Measurements from ENCODE around the gene RAB20. TPM values are rescaled to one million over a fixed set of nuclear protein-coding genes. Genes with fewer than 3 reads are reported as not detected.

The RAB20 gene
- total and polyA plus RNA-seq, 10 of the 15 experiments (the other 5 are each of a cell fraction or from before 2014, with no cell fraction given) = 0.48 to 33.1 (median 9.6) TPM

- in situ Hi-C loops (cut with MboI) = no loop called here
- no peaks in the 10 kb centered on the region for H3K36me3 ChIP-seq (ENCODE audit: control insufficient read depth in 2 of 2, insufficient read depth in 2 of 2, low read length in 1 of 2)
- ChIA-PET SMC1A (ENCODE audit: uncharacterized antibody, unreplicated experiment) (interaction anchor here (1.1 kb wide), 2 partner anchors 14 to 109 kb away, joined by 3 to 4 read pairs; no protein-coding TSS in a partner anchor), CTCF (interaction anchor here (2.2 kb wide), 1 partner anchor 28 kb away, joined by 7 read pairs; no protein-coding TSS in a partner anchor), RAD21 (ENCODE audit: unreplicated experiment) (no interaction called here), POLR2A (no interaction called here)
- no peak overlapping the region for H2AFZ ChIP-seq (ENCODE audit: control insufficient read depth, low read depth, low read length)
- peaks cover 2% of the 10 kb centered on the region; the same call in 1 of the 2 replicates for H3K4me1 ChIP-seq (ENCODE audit: control insufficient read depth, insufficient read depth, low read length)
- 51% methylated on average over 2 of the region's 2 CpGs for WGBS (ENCODE audit: insufficient coverage, insufficient replicate concordance, low lambda C conversion rate, missing lambda C conversion rate)
- intact Hi-C loops (cut with micrococcal nuclease; ENCODE audit: unreplicated experiment) = loop anchor here (2.0 to 10.0 kb wide), 2 partner anchors 108 to 430 kb away; no protein-coding TSS in a partner anchor
- no peak overlapping the region for H3K4me3 ChIP-seq
- no peak overlapping the region for H3K4me2 ChIP-seq (ENCODE audit: control insufficient read depth, insufficient read depth)
- no peak overlapping the region for H3K27ac ChIP-seq (ENCODE audit: control insufficient read depth, insufficient read depth)
- H3K9ac ChIP-seq (ENCODE audit: control insufficient read depth, insufficient read depth, low read length) = no peak overlapping the region
- FAIRE-seq (no peak), DNase-seq (ENCODE audit: low read depth, low spot score) (no peak), ATAC-seq (no peak)
- H3K27me3 ChIP-seq (replicated peaks in 1 of 2; ENCODE audit: control insufficient read depth in 2 of 2, insufficient read depth in 2 of 2, low read length in 1 of 2) = no peaks in the 10 kb centered on the region
- no TSS peak for BruUV-seq (replicated peaks)
- no peaks in the 10 kb centered on the region for H4K20me1 ChIP-seq (ENCODE audit: control insufficient read depth, insufficient read depth)
- peaks cover 4% of the 10 kb centered on the region; the same call in 1 of the 2 replicates for H3K79me2 ChIP-seq (ENCODE audit: control insufficient read depth, insufficient read depth, low read length)
- 0 out of 6 replicates have a peak, but pooled peaks of 1 of the 3 experiments have one; percentile 2 for TF ChIP-seq CTCF (IDR thresholded peaks at IDR 0.05 in 2 of 3, conservative IDR thresholded peaks at IDR 0.05 in 1 of 3; ENCODE audit: control insufficient read depth in 2 of 3, extremely low read depth in 1 of 3, insufficient read depth in 1 of 3, low read depth in 3 of 3, low read length in 3 of 3)
- no peak for TF ChIP-seq CHD2 (IDR thresholded peaks at IDR 0.05; ENCODE audit: borderline replicate concordance, low read depth, low read length)
- no peaks in the 10 kb centered on the region for H3K9me3 ChIP-seq (replicated peaks; ENCODE audit: control insufficient read depth, insufficient read depth, low read length)
These were observed 3.8 kb upstream of the RAB20 start for GRCh38 chr13:110565296-110565695.

DNA sequence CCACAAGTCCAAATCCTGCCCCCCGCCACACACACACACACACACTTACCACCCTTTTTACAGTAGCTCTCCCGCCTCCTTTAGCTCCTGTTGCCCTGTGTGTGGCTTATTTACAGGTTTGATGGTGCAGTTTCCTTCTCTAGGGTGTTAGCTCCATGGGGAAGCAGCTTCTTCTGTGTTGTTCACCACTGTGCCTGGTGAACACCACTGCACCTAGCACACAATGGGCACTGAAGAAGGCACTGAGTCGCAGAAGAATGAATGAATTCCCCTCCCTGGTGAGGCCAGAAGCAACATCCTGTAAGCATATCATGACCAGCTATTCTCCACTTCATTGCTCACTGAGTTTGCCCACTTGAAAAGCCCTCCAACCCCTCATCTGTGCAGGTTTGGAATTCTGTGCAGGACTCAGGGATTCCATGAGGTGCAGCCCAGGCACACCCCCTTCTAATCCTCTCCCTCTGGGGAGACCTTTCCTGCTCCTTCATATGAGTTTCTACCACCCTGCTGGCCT lies 3.0 kb upstream of the RAB20 start:
- H3K9ac ChIP-seq (ENCODE audit: control insufficient read depth, insufficient read depth, low read length) = no peak overlapping the region
- DNase-seq (ENCODE audit: low read depth, low spot score) (no peak), ATAC-seq (no peak), FAIRE-seq (no peak)
- H3K4me3 ChIP-seq = no peak overlapping the region
- H2AFZ ChIP-seq (ENCODE audit: control insufficient read depth, low read depth, low read length) = no peak overlapping the region
- H3K9me3 ChIP-seq (replicated peaks; ENCODE audit: control insufficient read depth, insufficient read depth, low read length) = no peaks in the 10 kb centered on the region
- SMC1A ChIA-PET (ENCODE audit: uncharacterized antibody, unreplicated experiment) = interaction anchor here (0.8 to 1.5 kb wide), 3 partner anchors 10 to 31 kb away, joined by 3 to 4 read pairs (median 3); no protein-coding TSS in a partner anchor
- peaks cover 2% of the 10 kb centered on the region for H3K4me1 ChIP-seq (ENCODE audit: control insufficient read depth, insufficient read depth, low read length)
- 64% methylated on average over 3 of the region's 3 CpGs for WGBS (ENCODE audit: insufficient coverage, insufficient replicate concordance, low lambda C conversion rate, missing lambda C conversion rate)
- H3K36me3 ChIP-seq (ENCODE audit: control insufficient read depth in 2 of 2, insufficient read depth in 2 of 2, low read length in 1 of 2) = no peaks in the 10 kb centered on the region
- H3K27me3 ChIP-seq (replicated peaks in 1 of 2; ENCODE audit: control insufficient read depth in 2 of 2, insufficient read depth in 2 of 2, low read length in 1 of 2) = no peaks in the 10 kb centered on the region
- CTCF ChIA-PET = interaction anchor here (0.7 to 2.2 kb wide), 6 partner anchors 11 to 109 kb away, joined by 3 to 7 read pairs (median 3); no protein-coding TSS in a partner anchor
- no peaks in the 10 kb centered on the region for H4K20me1 ChIP-seq (ENCODE audit: control insufficient read depth, insufficient read depth)
- POLR2A ChIA-PET = interaction anchor here (1.4 kb wide), 1 partner anchor 23 kb away, joined by 4 read pairs; no protein-coding TSS in a partner anchor
- RAD21 ChIA-PET (ENCODE audit: unreplicated experiment) = interaction anchor here (1.1 to 1.5 kb wide), 2 partner anchors 109 to 120 kb away, joined by 4 to 5 read pairs; no protein-coding TSS in a partner anchor
- no peak overlapping the region for H3K27ac ChIP-seq (ENCODE audit: control insufficient read depth, insufficient read depth)
- BruUV-seq (replicated peaks) = no TSS peak
- in situ Hi-C loops (cut with MboI) = no loop called here
- no peak overlapping the region for H3K4me2 ChIP-seq (ENCODE audit: control insufficient read depth, insufficient read depth)
- intact Hi-C loops (cut with micrococcal nuclease; ENCODE audit: unreplicated experiment) = loop anchor here (2.0 to 10.0 kb wide), 3 partner anchors 92 to 430 kb away; no protein-coding TSS in a partner anchor
- peaks cover 4% of the 10 kb centered on the region; the same call in 1 of the 2 replicates for H3K79me2 ChIP-seq (ENCODE audit: control insufficient read depth, insufficient read depth, low read length)
- TF ChIP-seq, protein P1, sequence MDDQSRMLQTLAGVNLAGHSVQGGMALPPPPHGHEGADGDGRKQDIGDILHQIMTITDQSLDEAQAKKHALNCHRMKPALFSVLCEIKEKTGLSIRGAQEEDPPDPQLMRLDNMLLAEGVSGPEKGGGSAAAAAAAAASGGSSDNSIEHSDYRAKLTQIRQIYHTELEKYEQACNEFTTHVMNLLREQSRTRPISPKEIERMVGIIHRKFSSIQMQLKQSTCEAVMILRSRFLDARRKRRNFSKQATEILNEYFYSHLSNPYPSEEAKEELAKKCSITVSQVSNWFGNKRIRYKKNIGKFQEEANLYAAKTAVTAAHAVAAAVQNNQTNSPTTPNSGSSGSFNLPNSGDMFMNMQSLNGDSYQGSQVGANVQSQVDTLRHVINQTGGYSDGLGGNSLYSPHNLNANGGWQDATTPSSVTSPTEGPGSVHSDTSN (IDR thresholded peaks at IDR 0.05; ENCODE audit: insufficient replicate concordance, low read depth, low read length) = no peak
- TF ChIP-seq MTA2 (IDR thresholded peaks at IDR 0.05; ENCODE audit: low read depth) (no peak), FOXM1 (IDR thresholded peaks at IDR 0.05; ENCODE audit: low read depth, low read length) (no peak), NFYA (IDR thresholded peaks at IDR 0.05; ENCODE audit: borderline replicate concordance, low read depth, low read length) (no peak), MYC (IDR thresholded peaks at IDR 0.05; ENCODE audit: insufficient read depth, insufficient read length, insufficient replicate concordance, low read length, severe bottlenecking) (no peak), KLF5 (IDR thresholded peaks at IDR 0.05; ENCODE audit: partially characterized antibody) (no peak), TCF12 (IDR thresholded peaks at IDR 0.05; ENCODE audit: low read depth, low read length) (no peak), CREB1 (IDR thresholded peaks at IDR 0.05; ENCODE audit: low read depth) (no peak)
- TF ChIP-seq, protein P2, sequence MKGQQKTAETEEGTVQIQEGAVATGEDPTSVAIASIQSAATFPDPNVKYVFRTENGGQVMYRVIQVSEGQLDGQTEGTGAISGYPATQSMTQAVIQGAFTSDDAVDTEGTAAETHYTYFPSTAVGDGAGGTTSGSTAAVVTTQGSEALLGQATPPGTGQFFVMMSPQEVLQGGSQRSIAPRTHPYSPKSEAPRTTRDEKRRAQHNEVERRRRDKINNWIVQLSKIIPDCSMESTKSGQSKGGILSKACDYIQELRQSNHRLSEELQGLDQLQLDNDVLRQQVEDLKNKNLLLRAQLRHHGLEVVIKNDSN (IDR thresholded peaks at IDR 0.05; ENCODE audit: borderline replicate concordance, extremely low read length, insufficient read depth, low read depth, low read length) = no peak
